Ectodermal cell (in vitro differentiated cells): ENCODE data around the gene MARK1. TPM values are rescaled to one million over a fixed set of nuclear protein-coding genes. Genes with fewer than 3 reads are reported as not detected.

Source experiments
- H3K27ac ChIP-seq: 2 replicates; pipeline ENCODE4 v1.7.0; 2013; ENCODE audit warnings: mild to moderate bottlenecking, low read depth, low read length; ENCODE audit not compliant: insufficient read depth, poor library complexity, severe bottlenecking
- H3K27me3 ChIP-seq: 2 replicates; pipeline ENCODE4 v1.7.0; 2013; ENCODE audit warnings: mild to moderate bottlenecking, low read length; ENCODE audit not compliant: insufficient read depth, control insufficient read depth, poor library complexity, severe bottlenecking
- H3K36me3 ChIP-seq: one replicate; pipeline ENCODE4 v1.7.0; 2013; ENCODE audit warnings: low read length; ENCODE audit not compliant: control insufficient read depth, insufficient read depth
- H3K4me1 ChIP-seq: one replicate; pipeline ENCODE4 v1.7.0; 2013; ENCODE audit warnings: low read length; ENCODE audit not compliant: control insufficient read depth, insufficient read depth
- H3K4me3 ChIP-seq: 2 replicates; pipeline ENCODE4 v1.7.0; 2013; ENCODE audit warnings: low read depth, low read length, control low read depth; ENCODE audit not compliant: insufficient read depth
- H3K9me3 ChIP-seq: 2 replicates; pipeline ENCODE4 v1.7.0; 2013; ENCODE audit warnings: mild to moderate bottlenecking, low read length, moderate library complexity; ENCODE audit not compliant: control insufficient read depth
- WGBS, 2 experiments: methylation state at CpG; one replicate each; pipeline ENCODE4 v1.1.7; 2013; ENCODE audit warnings: missing lambda C conversion rate in 2 of 2; 5-methylcytosine and 5-hydroxymethylcytosine counted together
- polyA plus RNA-seq, 4 experiments: library from polyadenylated mRNA; stranded (reverse); fragments of 50-300 nt; gene quantifications; one replicate each; pipeline ENCODE4 v1.2.3, GENCODE V29; 2013

The MARK1 gene
- 12.5 TPM for polyA plus RNA-seq (2013, experiment 1 of 4)
- polyA plus RNA-seq (2013, experiment 2 of 4) = 12.3 TPM
- 11.3 TPM for polyA plus RNA-seq (2013, experiment 3 of 4)
- polyA plus RNA-seq (2013, experiment 4 of 4) = 14.1 TPM

DNA sequence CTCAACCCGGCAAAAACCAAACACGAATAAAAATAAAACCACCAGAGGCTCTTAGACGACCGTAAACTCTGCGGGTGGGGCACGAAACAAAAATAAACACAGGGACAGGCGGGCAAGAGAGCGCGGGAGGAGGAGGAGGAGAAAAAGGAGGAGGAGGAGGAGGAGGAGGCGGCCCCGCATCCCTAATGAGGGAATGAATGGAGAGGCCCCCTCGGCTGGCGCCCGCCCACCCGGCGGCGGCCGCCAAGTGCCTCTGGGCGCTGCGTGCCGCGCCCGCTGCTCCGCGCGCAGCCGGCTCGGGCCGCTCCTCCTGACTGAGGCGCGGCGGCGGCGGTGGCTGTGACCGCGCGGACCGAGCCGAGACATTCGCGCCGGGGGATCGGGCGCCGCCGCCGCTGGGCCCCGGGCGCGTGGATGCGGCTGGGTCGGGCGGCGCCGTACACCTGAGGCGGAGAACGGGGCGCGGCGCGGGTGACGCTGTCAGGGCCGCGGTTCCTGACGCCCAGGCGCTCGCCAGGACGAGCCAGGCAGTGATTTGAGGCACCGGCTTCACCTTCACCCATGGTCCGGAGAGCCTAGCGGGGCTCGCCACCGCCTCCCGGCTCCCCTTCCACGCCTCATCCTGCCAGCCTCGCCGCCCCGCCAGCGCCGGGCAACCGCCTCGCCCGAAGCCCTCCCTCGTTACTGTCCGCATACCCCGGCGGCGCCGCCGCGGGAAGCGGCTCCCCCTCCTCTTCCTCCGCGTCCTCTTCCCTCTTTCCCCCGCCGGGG, at the start of gene MARK1:
MARK1 (plus strand) TSS at position 229 of the 771 bp plus-strand sequence. CDS start 687 bp downstream, outside the sequence.
- peak within 1 kb of the TSS; percentile 93 for H3K4me3 ChIP-seq
- peak within 1 kb of the TSS; percentile 52 for H3K27ac ChIP-seq
- peaks cover 6% of the 10 kb centered on the region for H3K4me1 ChIP-seq
- no peaks in the 10 kb centered on the region for H3K36me3 ChIP-seq
- no peaks in the 10 kb centered on the region for H3K9me3 ChIP-seq
- WGBS, 2 experiments = 0% methylated on average over 94 to 96 of the region's 96 CpGs
- peaks cover 13% of the 10 kb centered on the region for H3K27me3 ChIP-seq

DNA sequence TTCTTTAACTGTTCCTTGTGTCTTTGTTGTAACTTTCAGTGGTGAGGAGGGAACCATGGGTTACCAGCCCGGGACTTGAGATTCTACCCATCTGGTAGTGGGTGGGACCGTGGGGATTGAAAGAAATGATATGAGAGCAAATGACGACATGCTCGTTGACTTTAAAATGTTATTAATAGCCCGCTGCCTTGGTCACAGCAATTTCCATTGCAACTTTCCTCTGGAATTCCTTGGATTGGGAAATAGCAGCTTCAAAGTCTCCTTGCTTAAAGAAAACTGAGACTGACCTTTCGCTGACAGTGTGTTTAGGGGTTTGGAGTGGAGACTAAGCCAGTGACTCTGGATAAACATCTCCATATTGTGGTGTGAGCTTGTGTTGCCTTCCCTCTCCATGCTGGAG, 44.2 kb upstream of the MARK1 start:
- Histone ChIP-seq H3K36me3 (no peaks in the 10 kb centered on the region), H3K27ac (no peak overlapping the region), H3K27me3 (no peaks in the 10 kb centered on the region), H3K4me1 (no peaks in the 10 kb centered on the region), H3K9me3 (no peaks in the 10 kb centered on the region), H3K4me3 (no peak overlapping the region)
- 92 to 94% methylated on average over 6 of the region's 6 CpGs for WGBS, 2 experiments

DNA sequence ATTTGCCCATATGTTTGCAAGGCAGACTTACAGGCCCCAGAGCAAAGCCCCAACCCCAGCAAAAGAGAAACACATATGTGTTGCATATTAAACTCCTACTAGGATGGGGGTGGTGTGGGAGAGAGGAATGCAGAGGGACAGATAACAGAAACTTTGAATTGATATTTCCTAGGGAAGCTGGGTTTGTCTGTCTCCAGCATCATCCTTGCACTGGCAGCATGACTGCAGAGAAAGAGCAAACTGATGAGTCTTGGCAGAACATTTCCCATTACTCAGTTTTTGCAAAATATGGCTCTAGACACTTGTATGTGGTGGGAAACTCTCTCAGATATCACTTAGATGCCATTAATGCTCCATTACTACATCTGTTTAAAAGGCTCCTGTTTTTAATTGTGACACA, 43.8 kb upstream of the MARK1 start:
- no peaks in the 10 kb centered on the region for H3K4me1 ChIP-seq
- no peaks in the 10 kb centered on the region for H3K9me3 ChIP-seq
- H3K4me3 ChIP-seq = no peak overlapping the region
- H3K27ac ChIP-seq = no peak overlapping the region
- no peaks in the 10 kb centered on the region for H3K36me3 ChIP-seq
- no peaks in the 10 kb centered on the region for H3K27me3 ChIP-seq

DNA sequence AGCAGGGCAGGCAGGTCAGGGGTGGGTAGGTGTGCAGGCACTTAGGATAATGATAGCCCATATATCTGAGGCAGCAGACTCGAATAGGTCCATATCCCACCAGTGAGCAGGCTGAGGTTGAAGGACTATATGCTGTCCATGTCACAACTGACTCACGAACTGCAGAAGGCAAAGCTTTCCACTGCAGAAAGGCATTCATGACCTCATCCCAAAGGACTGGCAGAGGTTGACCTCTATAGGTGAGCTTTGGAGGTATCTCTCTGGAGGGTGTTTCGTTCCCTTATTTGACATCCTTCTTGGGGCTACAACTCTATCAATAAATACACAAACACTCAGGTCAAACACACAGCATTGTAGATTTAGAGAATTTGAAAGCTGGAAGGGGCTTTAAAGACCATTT, 42.8 kb upstream of the MARK1 start:
- Histone ChIP-seq H3K36me3 (no peaks in the 10 kb centered on the region), H3K27ac (no peak overlapping the region), H3K9me3 (no peaks in the 10 kb centered on the region), H3K27me3 (no peaks in the 10 kb centered on the region), H3K4me1 (no peaks in the 10 kb centered on the region), H3K4me3 (no peak overlapping the region)
- 78 to 79% methylated on average over 2 to 3 of the region's 3 CpGs for WGBS, 2 experiments

DNA sequence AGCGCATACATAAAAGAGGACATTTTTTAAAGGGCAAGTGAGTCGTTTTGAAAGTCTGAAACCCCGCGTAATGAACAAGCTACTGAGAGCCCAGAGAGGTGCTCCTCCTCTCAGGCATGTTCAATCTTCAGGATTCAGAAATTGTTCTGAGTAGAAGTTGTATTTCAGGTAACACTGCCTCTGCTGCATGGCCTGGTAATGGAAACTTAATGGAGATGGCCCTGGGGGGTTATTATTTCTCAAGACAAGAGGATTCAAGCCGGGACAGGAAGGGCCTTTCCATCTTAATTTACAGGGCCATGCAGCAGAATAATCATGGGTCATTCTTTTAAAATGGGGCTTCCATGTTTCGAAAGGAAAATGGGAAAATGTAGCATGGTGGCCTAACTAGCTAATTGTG, 42.1 kb upstream of the MARK1 start:
- Histone ChIP-seq H3K4me3 (no peak overlapping the region), H3K36me3 (no peaks in the 10 kb centered on the region), H3K27me3 (no peaks in the 10 kb centered on the region), H3K27ac (no peak overlapping the region), H3K9me3 (no peaks in the 10 kb centered on the region), H3K4me1 (no peaks in the 10 kb centered on the region)
- 93 to 95% methylated on average over 6 of the region's 6 CpGs for WGBS, 2 experiments

DNA sequence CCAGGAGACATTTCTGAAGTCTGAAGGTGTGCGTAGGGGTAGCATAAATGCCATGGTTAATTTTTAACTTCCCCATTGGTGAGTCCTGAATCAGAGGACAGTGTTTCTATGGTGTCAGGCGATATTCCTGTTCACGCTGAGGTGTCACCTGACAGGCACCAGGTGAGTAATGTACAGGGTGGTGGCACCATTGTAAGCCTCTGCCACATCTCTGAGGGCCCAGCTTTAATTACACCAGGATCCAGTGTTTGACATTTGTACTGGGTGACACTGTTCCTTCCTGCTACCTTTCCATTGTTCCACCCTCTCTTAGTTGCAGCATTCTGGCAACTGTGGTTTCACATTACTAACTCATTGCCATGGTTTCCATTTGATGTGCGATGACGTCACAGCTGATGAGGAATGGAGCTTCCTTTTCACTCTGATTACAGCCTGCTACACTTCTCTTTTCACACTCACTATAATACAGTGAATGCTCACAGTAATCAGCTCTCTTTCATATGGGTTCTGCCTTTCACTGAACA, 40.6 kb upstream of the MARK1 start:
- WGBS, 2 experiments = 89 to 91% methylated on average over 5 of the region's 5 CpGs
- Histone ChIP-seq H3K27ac (no peak overlapping the region), H3K4me3 (no peak overlapping the region), H3K27me3 (no peaks in the 10 kb centered on the region), H3K4me1 (peaks cover 11% of the 10 kb centered on the region), H3K9me3 (no peaks in the 10 kb centered on the region), H3K36me3 (no peaks in the 10 kb centered on the region)

DNA sequence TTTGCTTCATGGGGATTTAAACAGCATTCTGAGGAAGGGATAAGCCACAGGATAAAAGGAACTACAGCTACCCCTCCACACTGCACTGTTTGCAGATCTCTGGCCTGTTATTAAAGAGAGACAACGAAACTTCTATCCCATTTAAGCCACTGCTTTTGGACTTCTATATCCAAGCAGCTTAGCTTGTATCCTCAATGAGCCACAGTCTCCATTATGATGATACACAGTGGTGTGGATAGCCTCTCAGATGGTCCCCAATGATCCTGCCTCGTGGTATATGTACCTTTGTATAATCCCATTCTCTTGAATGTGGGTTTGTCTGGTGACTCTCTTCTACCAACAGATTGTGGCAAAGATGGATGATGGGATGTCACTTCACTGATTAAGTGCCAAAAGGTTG, 36.0 kb upstream of the MARK1 start:
- Histone ChIP-seq H3K36me3 (no peaks in the 10 kb centered on the region), H3K27me3 (no peaks in the 10 kb centered on the region), H3K4me1 (peaks cover 14% of the 10 kb centered on the region), H3K27ac (no peak overlapping the region), H3K4me3 (no peak overlapping the region), H3K9me3 (no peaks in the 10 kb centered on the region)
- 82 to 96% methylated on average over 2 of the region's 2 CpGs for WGBS, 2 experiments

DNA sequence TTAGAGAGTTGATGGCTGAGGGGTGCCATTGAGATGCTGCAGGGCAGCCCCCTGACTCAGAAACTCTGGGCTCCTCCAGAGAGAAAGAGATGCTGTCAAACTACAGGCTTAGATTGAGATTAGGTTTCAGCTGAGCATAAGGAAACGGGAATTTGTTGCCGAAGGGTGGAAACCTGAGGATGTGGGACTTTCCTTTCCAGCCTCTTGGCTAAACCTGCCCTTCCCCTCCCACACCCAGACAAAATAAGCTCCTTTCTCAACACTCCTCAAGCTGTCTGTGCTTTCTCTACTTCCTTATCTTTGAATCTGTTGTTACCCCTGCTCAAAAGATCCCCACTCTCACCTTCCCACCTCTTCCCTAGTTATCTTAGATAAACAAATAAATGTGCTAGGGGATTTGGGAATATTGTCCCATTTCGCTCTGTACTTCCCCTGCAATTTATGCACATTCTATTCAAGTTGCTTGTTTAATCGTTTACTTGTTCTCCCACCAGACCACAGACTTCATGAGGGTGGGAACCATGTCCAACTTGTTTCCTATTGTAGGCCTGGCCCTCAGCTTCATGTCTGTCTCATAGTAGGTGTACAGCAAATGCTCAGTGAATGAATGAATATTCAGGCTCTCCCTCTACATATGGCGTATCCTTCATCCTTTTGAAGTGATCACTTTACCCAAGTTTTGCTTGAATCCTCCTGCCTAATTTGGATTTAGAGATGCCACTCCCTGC, 30.6 kb upstream of the MARK1 start:
- 66 to 74% methylated on average over 5 of the region's 5 CpGs for WGBS, 2 experiments
- Histone ChIP-seq H3K4me1 (peaks cover 6% of the 10 kb centered on the region), H3K27me3 (no peaks in the 10 kb centered on the region), H3K36me3 (no peaks in the 10 kb centered on the region), H3K4me3 (no peak overlapping the region), H3K9me3 (no peaks in the 10 kb centered on the region), H3K27ac (no peak overlapping the region)

DNA sequence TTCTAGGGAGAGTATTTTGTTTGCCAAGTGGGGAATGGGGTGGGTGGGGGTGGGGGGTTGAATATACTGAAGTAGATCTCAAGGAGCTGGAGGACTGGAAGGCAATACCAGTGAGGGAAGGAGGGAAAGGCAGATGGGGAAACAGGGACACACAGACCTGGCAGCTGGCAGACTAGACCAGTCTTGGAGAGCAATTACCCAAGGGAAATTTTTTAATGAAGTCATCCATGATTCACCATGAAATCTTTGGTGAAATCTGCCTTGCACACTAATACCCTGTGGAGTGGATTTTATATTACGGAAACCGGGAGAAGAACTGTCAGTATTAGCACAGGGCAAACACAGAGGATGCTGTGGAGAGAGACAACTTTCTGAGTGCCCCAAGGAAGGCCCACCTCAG, 29.7 kb upstream of the MARK1 start:
- no peaks in the 10 kb centered on the region for H3K27me3 ChIP-seq
- H3K4me3 ChIP-seq = no peak overlapping the region
- H3K36me3 ChIP-seq = no peaks in the 10 kb centered on the region
- H3K4me1 ChIP-seq = peaks cover 3% of the 10 kb centered on the region
- H3K27ac ChIP-seq = no peak overlapping the region
- no peaks in the 10 kb centered on the region for H3K9me3 ChIP-seq
- 87 to 94% methylated on average over 2 of the region's 2 CpGs for WGBS, 2 experiments

DNA sequence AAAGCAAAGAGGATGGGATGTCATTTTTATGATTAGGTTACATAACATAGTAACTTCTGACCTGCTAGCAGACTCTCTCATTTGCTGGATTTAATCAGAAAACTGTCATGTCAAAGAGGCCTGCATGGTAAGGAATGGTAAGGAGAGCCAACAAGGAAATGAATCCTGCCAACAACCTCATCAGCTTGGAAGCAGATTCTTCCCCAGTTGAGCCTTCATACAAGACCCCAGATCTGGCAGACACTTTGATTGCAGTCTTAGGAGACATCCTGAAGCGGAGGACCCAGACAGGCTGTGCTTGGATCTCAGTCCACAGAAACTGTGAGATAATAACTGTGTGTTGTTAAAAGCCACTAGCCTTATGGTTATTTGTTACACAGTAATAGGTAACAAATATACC, 27.6 kb upstream of the MARK1 start:
- H3K27ac ChIP-seq = no peak overlapping the region
- H3K4me1 ChIP-seq = peaks cover 3% of the 10 kb centered on the region
- no peaks in the 10 kb centered on the region for H3K9me3 ChIP-seq
- WGBS, 2 experiments = 89 to 100% methylated on average over 1 of the region's 1 CpG
- no peaks in the 10 kb centered on the region for H3K36me3 ChIP-seq
- no peaks in the 10 kb centered on the region for H3K27me3 ChIP-seq
- H3K4me3 ChIP-seq = no peak overlapping the region
